GM18867 (cell line): ENCODE results near the gene SDK2.
"Not testable (repeated sequence)": the region's sequence is repeated elsewhere in the genome, so short reads cannot be mapped to it uniquely, and the experiment has no call there.

Experiments
- ATAC-seq: cut with Tn5 transposase; IDR thresholded peaks from one replicate; pipeline ENCODE4 v1.9.1; 2021; ENCODE audit warnings: mild to moderate bottlenecking, moderate library complexity; ENCODE audit not compliant: unreplicated experiment

Gene SDK2

GRCh38 chr17:73334771-73335513 is 309.3 kb downstream of the SDK2 start:
- no peak for ATAC-seq

GRCh38 chr17:73333445-73333844 is 310.8 kb downstream of the SDK2 start:
- not testable (repeated sequence) for ATAC-seq

GRCh38 chr17:73331060-73331459 is 313.2 kb downstream of the SDK2 start:
- ATAC-seq = no peak

GRCh38 chr17:73327676-73328075 is 316.6 kb downstream of the SDK2 start:
- ATAC-seq = no peak

- ATAC-seq = no peak
Observed at GRCh38 chr17:73325527-73325842, 318.8 kb downstream of the SDK2 start.

- no peak for ATAC-seq
Observed at GRCh38 chr17:73324711-73325526, 319.3 kb downstream of the SDK2 start.

- ATAC-seq = no peak
Observed at GRCh38 chr17:73324160-73324475, 320.1 kb downstream of the SDK2 start.

GRCh38 chr17:73323409-73324159 is 320.7 kb downstream of the SDK2 start:
- ATAC-seq = no peak

- no peak for ATAC-seq
Observed at GRCh38 chr17:73320601-73321264, 323.5 kb downstream of the SDK2 start.

GRCh38 chr17:73319766-73320165 is 324.5 kb downstream of the SDK2 start:
- no peak for ATAC-seq

GRCh38 chr17:73318836-73319235 is 325.4 kb downstream of the SDK2 start:
- ATAC-seq = no peak

- ATAC-seq = no peak
Observed at GRCh38 chr17:73318427-73318813, 325.8 kb downstream of the SDK2 start.

- peak; percentile 24 for ATAC-seq
Observed at GRCh38 chr17:73317513-73318426, 326.5 kb downstream of the SDK2 start.

GRCh38 chr17:73316919-73317505 is 327.2 kb downstream of the SDK2 start:
- peak; percentile 67 for ATAC-seq

- ATAC-seq = no peak
Observed at GRCh38 chr17:73315471-73315870, 328.8 kb downstream of the SDK2 start.

- ATAC-seq = no peak
Observed at GRCh38 chr17:73313526-73314127, 330.6 kb downstream of the SDK2 start.

GRCh38 chr17:73312887-73313286 is 331.4 kb downstream of the SDK2 start:
- not testable (repeated sequence) for ATAC-seq

GRCh38 chr17:73311781-73312641 is 332.2 kb downstream of the SDK2 start, which contains the start of gene CDC42EP4:
CDC42EP4 (minus strand) TSS chr17:73312001; CDS start chr17:73286500, 25,501 bp downstream.
- peak; percentile 90 for ATAC-seq
